ENCODE data around the gene MINK1.

Gene MINK1

DNA sequence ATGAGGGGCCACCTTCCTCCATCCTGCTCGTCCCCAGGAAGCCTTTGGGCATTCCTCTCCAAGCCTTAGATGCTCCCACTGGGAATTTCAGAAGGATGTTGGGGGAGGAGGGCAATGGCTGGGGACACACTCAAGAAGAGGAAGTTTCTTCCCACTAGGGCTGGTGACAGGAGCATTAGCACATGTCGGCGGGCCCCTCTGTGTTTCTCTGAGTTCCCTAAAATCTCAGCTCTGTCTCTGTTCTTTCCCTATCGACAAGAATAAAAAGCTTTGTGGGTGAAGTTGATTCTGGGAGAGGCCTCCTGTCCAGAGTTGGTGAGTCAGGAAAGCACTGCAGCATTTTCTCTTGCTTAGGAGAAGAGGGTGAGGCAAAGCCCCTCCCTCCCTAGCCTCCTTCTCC, 46.5 kb downstream of the MINK1 start:
- FAIRE-seq = no peak

DNA sequence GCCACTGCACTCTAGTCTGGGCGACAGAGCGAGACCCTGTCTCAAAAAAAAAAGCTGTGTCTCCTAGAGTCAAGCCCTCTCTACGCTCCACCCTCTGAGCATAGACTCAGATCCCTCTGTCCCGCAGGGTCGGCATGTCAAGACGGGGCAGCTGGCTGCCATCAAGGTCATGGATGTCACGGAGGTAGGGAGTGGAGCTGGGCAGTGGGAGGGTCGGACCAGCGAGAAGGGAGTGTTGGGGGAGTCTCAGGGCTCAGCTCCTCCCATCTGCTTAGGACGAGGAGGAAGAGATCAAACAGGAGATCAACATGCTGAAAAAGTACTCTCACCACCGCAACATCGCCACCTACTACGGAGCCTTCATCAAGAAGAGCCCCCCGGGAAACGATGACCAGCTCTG, 47.7 kb downstream of the MINK1 start:
- no peak for FAIRE-seq

DNA sequence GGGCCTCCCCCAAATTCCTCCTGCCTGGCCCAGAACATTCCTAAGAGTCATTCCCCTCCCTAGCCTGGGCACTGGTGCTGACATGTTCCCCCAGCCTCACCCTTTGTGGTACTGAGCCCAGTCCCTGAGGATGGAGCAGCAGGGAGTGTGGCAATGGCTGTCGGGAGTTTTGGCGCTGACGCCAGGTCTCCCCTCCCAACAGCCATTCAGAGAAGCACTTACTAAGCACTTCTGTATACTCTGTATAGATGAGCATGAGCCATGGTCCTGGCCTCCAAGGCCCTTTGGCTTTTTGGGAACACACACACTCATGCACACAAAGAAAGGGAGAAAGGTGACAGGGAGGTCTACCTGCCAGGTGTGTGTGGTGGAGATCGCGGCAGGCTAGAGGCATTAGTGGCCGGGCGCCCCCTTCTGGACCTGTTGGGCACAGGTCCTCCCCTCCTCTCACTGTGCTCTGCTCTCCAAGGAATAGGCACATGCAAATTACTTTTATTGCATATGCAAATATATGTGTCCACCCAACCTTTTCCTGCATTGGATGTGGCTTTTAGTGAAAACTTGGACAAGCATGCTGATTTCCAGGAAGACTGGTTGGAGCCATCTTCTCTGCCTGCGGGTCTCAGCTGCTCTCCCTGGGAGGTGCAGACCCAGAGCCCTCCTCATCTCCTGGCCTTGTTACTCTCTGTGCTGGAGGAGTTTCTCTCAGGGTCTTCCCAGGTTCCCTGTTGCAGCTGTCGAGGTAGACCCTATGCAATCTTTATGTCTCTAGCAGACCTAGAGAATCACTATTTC, 48.8 kb downstream of the MINK1 start:
- no peak for FAIRE-seq

GRCh38 chr17:4884489-4884888, 51.3 kb downstream of the MINK1 start:
- FAIRE-seq = no peak

DNA sequence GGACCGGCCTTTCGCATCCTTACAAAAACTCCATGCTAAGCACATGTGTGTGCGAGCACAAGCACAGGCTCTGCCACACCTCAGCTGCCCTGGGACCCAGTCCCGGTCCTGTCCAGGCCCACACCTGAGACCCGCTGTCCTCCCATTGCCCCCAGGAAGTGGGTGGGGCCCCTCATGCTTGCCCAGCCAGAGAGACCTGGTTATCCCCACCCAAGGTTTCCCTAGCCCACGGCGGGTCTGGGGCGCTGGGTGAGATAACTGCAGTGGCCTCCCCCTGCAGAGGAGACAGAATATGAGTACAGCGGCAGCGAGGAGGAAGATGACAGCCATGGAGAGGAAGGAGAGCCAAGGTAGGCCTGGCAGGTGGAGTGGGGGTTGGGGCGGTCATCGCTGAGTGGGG, 53.7 kb downstream of the MINK1 start:
- FAIRE-seq = no peak

DNA sequence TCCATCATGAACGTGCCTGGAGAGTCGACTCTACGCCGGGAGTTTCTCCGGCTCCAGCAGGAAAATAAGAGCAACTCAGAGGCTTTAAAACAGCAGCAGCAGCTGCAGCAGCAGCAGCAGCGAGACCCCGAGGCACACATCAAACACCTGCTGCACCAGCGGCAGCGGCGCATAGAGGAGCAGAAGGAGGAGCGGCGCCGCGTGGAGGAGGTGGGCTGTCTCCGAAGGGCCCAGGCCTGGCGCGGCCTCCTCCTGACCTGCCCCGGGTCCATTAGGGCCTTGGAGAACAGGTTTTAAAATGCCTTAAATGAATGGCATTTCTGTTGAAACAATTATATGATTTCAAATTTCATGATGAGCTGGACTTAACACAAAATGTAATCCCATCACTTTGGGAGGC, 54.4 kb downstream of the MINK1 start:
- FAIRE-seq = no peak

GRCh38 chr17:4891411-4892410, 58.6 kb downstream of the MINK1 start:
- FAIRE-seq = no peak

DNA sequence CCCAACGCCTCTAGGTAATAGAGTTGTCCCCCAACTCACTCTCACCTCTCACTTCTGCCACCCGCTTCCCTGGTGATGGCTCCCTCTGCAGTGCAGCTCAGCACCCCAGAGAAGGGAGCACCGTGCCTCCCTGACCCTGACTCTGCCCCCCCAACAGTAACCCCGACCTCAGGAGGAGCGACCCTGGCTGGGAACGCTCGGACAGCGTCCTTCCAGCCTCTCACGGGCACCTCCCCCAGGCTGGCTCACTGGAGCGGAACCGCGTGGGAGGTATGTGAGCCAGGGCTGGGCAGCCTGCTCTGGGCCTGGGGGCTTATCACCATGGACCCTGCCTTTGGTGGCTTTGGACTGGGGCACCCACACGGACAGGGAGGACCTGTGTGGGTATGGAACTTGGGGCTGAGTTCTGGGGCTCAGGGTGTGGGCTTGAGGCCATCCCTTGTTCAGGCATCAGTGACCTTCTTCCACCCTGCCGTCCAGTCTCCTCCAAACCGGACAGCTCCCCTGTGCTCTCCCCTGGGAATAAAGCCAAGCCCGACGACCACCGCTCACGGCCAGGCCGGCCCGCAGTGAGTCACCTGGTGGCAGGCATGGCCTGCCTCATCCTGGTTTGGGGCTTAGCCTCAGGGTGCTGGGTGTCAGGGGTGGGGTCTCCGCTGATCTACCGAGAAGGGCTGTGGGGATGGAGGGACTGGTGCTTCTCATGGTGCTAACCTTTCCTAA, 59.5 kb downstream of the MINK1 start:
- no peak for FAIRE-seq

GRCh38 chr17:4893272-4893671, 60.1 kb downstream of the MINK1 start:
- no peak for FAIRE-seq

GRCh38 chr17:4893721-4894560, 60.8 kb downstream of the MINK1 start:
- no peak for FAIRE-seq

GRCh38 chr17:4895121-4895520, 62.0 kb downstream of the MINK1 start:
- FAIRE-seq = no peak

GRCh38 chr17:4895657-4896331, 62.7 kb downstream of the MINK1 start:
- no peak for FAIRE-seq

DNA sequence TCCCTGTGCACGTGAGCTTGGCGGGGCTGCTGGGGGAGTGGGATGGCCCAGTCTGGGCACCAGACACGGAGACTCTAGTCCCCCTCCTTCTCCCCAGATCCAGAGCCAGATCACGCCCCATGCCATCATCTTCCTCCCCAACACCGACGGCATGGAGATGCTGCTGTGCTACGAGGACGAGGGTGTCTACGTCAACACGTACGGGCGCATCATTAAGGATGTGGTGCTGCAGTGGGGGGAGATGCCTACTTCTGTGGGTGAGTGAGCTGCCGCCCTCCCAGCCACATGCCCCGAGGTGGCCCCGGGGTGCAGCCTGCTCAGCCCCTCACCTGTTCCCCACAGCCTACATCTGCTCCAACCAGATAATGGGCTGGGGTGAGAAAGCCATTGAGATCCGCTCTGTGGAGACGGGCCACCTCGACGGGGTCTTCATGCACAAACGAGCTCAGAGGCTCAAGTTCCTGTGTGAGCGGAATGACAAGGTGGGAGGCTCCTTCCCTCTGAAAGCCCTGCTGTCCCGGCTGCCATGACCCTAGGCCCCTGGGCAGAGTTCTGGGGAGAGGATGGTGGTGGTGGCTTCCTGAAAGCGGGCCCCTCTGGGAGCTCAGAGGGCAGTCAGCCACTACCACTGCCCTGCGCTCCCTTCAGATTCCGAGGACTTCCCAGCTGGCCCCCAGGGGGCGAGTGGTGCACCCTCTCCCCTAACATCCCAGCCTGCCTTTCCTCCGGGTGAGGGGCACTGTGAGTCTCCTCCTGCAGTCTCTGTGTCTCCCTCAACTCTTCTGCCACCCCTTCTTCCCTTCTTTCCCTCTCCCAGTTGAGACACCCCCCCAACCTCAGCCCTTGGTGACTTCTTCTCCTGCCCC, 63.4 kb downstream of the MINK1 start:
- no peak for FAIRE-seq

DNA sequence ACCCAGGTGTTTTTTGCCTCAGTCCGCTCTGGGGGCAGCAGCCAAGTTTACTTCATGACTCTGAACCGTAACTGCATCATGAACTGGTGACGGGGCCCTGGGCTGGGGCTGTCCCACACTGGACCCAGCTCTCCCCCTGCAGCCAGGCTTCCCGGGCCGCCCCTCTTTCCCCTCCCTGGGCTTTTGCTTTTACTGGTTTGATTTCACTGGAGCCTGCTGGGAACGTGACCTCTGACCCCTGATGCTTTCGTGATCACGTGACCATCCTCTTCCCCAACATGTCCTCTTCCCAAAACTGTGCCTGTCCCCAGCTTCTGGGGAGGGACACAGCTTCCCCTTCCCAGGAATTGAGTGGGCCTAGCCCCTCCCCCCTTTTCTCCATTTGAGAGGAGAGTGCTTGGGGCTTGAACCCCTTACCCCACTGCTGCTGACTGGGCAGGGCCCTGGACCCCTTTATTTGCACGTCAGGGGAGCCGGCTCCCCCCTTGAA, 64.1 kb downstream of the MINK1 start:
- FAIRE-seq = no peak

- no peak for FAIRE-seq
Measured at GRCh38 chr17:4897785-4898184, 64.6 kb downstream of the MINK1 start.

DNA sequence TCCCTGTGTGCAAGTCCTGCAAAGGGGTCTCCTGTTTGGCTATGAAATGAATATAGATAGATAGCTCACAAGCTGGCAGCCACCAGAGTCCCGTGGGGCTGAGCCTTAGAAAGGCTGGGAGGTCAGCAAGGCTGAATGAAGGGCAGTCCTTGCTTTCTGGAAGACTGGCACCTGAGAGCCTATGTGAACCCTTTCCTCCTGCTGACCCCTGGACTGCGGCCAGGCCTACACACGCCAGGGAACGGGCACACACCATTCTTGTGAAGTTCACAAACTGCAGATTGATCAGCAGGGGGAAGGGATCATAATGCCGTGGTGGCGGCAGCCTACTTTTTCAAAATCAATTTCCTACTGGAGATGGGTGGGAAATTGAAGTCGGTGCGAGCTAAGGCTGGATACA, 65.2 kb downstream of the MINK1 start:
- FAIRE-seq = no peak

DNA sequence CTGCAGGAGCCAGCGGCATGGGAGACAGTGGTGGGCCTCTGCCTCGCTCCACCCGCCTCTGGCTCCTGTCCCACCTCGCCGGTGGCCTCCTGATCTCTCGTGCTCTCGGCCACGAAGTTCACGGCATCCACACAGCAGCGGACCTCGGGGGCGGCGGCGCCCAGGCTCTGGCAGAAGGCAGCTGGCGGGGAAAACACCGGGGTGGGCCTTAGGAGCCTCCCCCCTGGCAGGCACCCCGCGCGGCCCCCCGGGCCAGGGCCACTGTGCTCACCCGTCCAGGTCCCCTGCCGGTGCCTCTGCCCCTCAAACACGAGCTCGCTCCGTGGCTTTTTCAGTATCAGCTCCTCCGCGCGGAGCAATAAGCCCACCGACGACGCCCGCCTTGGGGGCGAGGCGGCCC, 65.8 kb downstream of the MINK1 start:
- FAIRE-seq = no peak

- no peak for FAIRE-seq
Measured at GRCh38 chr17:4899341-4900230, 66.4 kb downstream of the MINK1 start, which contains the start of gene C17orf107. TSS of gene C17orf107 (plus strand) at chr17:4899536. CDS start at chr17:4899763, 227 bp downstream.
